DMS79 treated with DMSO at 0.1 percent for 48 hours (cell line): ENCODE data around the gene UBQLN4.
"Not testable (repeated sequence)": the region's sequence is repeated elsewhere in the genome, so short reads cannot be mapped to it uniquely, and the experiment has no call there.

ENCODE experiments used
- DNase-seq: peaks from one replicate; lab custom pipeline; 2025; lab: John Stamatoyannopoulos, UW

UBQLN4 gene

GRCh38 chr1:156060937-156061636, 7.5 kb upstream of the UBQLN4 start, which contains the start of gene RAB25:
Gene RAB25, plus strand, starts transcription at chr1:156061160. Its CDS starts 241 bp downstream, at chr1:156061401.
- peak; percentile 90 for DNase-seq

- DNase-seq = no peak
These were observed 2.8 kb upstream of the UBQLN4 start for GRCh38 chr1:156056326-156056849.

- DNase-seq = no peak
These were observed 1.9 kb upstream of the UBQLN4 start for GRCh38 chr1:156055281-156056048.

DNA sequence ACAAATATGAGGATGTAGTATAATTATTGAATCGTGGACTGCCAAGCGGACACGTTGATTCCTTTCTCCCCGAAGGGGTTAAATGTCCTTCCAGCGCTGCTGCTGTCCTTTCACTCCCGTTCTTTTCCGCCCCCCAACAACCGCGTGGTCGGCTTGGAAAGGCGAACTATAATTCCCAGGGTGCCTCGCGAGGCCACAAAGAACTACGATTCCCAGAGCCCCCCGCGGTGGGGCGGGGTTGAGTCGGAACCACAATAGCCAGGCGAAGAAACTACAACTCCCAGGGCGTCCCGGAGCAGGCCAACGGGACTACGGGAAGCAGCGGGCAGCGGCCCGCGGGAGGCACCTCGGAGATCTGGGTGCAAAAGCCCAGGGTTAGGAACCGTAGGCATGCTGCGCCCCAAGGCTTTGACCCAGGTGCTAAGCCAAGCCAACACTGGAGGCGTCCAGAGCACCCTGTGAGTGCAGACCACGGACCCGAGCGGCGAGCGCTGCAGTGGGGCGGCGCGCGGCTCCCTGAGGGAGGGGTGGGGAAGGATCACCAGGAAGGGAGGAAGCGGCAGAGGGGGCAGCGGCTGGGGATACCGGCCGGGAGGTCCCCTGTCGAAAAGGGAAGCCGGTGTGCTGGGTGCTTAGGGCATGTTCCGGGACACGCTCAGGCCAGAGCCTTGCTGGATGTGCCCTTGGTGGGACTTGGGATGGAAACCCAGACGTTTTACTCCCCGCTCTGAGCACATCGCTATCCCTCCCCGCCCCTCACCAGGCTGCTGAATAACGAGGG, 1.1 kb upstream of the UBQLN4 start, which contains the start of gene LAMTOR2:
LAMTOR2 (plus strand) TSS at position 283 of the 781 bp plus-strand sequence; CDS start at position 391, 108 bp downstream.
- DNase-seq = peak; percentile 98

GRCh38 chr1:156052862-156053767, 483 bp downstream of the UBQLN4 start:
- DNase-seq = peak; percentile 13

DNA sequence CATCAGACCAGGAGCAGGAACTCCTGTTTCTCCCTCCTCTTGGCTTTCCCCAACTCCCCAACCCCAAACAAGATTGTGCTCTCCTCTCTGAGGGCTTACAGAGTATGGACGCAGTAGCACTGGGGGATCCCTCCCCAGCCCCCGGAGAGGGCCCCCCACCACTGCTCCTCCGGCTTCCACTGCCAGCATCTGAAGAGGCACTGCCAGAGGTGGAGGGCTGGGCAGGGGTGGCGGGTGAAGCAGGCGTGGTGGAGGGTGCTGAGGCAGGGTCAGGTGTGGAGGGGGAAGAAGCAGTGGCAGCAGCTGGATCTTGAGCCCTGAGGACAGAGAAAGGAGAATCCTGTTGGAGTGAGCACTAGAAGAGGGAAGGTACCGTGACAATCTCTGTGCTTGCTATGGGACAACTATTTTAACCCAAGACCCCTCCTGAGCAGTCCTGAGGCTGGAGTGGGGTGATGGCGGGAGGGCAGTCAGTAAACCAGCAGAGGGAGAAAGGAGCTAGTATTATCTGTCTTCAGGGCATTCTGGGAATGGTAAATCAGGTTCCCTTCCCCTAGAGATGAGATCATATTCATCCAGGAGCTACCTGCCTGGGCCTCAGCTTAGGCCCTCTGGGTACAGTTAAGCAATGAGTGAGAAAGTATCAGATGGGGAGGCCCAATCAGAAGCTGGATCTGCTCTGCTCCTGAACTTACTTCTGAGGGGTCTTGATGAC, 2.4 kb downstream of the UBQLN4 start:
- no peak for DNase-seq

DNA sequence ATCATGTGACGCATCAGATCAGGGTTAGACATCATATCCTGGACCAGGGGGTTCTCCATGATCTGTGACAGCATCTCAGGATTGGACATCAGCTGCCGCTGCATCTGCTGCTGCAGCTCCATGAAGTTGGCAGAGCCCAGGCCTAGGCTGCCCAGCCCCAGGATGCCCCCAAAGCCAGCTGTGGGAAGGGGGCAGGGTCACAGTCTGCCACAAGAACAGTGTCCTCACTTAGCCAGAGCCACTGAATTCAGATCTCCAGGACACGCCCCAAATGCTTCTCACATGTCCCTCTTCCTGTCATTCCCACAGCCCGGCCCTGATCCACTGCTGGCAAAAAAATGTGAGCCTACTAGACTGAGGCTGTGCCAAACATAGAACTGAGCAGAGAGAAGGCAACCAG, 3.2 kb downstream of the UBQLN4 start:
- DNase-seq = no peak

- no peak for DNase-seq
These were observed 4.8 kb downstream of the UBQLN4 start for GRCh38 chr1:156048663-156049258.

DNA sequence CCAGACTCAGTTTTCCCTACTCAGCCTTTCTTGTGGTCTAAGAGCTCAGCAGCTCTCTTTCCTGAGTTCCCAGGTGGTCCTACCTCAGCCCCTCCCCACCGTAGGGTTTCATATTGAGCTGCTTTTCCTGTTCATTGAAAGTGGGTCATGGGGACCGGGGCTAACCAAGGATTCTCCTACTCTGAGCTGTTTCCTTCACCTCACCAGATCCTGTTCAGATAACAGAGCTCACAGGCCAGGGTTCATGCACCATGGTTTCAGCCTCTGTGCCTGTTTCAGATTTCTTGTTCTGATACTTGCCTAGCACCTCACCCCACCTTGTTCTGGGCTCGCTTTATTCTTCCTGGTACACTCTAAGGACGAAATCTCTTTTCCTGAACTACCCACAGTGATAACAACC, 8.5 kb downstream of the UBQLN4 start:
- DNase-seq = no peak

- no peak for DNase-seq
These were observed 10.8 kb downstream of the UBQLN4 start for GRCh38 chr1:156042828-156043227.

GRCh38 chr1:156034991-156035390, 18.6 kb downstream of the UBQLN4 start:
- not testable (repeated sequence) for DNase-seq

GRCh38 chr1:156033011-156033410, 20.6 kb downstream of the UBQLN4 start:
- no peak for DNase-seq

GRCh38 chr1:156026588-156026987, 27.0 kb downstream of the UBQLN4 start:
- DNase-seq = no peak

DNA sequence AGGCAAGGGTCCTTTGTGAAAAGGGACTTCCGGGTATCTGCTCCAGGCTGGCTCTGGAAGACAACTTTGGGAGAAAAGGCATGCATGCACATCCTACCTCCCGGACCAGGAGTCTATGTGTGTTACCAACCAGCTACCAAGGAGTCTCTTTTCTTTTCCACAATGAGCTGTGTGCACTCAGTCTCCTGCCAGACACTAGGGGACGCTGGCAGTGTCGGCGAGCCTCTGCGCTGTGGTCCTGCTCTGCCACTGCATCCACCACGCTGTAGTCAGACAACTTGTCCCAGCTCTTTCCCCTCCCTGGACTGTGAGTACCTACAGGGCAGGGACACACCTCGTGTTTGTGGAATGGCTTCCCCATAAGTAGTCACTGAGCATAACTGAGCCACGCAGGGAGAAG, 27.7 kb downstream of the UBQLN4 start:
- DNase-seq = no peak

GRCh38 chr1:156024801-156025200, 28.8 kb downstream of the UBQLN4 start:
- DNase-seq = no peak

GRCh38 chr1:156021954-156022353, 31.6 kb downstream of the UBQLN4 start:
- no peak for DNase-seq

DNA sequence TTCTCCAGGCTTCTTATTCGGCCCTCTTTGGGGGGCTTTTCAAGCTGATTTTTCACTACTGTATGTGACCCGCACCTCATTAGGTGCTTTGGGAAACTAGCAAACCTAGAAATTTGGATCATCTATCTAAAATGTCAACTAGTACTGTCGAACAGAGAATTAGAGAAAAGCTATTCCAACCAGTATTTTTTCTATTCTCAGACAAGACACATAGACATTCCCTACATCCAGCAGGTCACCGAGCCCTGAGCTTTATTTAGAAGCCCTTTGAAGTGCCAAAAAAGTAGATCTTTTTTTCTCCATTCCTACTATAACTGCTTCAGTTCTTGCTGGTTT, 32.5 kb downstream of the UBQLN4 start:
- DNase-seq = no peak

- DNase-seq = peak; percentile 93
These were observed 33.1 kb downstream of the UBQLN4 start, which contains the start of gene SSR2 for GRCh38 chr1:156020293-156021092. Gene SSR2, minus strand, starts transcription at chr1:156020951. Its CDS starts 784 bp downstream, at chr1:156020167.

GRCh38 chr1:156019946-156020292, 33.7 kb downstream of the UBQLN4 start:
- no peak for DNase-seq
